ENCODE measurements around the gene NUDT3. TPM values are rescaled to one million over a fixed set of nuclear protein-coding genes. Genes with fewer than 3 reads are reported as not detected.
A peak's percentile ranks its signal among the peaks of the same experiment; 100 is the strongest.

Gene NUDT3
- total and polyA plus RNA-seq, 9 of the 15 experiments (the other 6 are each of a cell fraction or from before 2014, with no cell fraction given) = 5.4 to 81.2 (median 56.4) TPM

- TF ChIP-seq, protein P1, sequence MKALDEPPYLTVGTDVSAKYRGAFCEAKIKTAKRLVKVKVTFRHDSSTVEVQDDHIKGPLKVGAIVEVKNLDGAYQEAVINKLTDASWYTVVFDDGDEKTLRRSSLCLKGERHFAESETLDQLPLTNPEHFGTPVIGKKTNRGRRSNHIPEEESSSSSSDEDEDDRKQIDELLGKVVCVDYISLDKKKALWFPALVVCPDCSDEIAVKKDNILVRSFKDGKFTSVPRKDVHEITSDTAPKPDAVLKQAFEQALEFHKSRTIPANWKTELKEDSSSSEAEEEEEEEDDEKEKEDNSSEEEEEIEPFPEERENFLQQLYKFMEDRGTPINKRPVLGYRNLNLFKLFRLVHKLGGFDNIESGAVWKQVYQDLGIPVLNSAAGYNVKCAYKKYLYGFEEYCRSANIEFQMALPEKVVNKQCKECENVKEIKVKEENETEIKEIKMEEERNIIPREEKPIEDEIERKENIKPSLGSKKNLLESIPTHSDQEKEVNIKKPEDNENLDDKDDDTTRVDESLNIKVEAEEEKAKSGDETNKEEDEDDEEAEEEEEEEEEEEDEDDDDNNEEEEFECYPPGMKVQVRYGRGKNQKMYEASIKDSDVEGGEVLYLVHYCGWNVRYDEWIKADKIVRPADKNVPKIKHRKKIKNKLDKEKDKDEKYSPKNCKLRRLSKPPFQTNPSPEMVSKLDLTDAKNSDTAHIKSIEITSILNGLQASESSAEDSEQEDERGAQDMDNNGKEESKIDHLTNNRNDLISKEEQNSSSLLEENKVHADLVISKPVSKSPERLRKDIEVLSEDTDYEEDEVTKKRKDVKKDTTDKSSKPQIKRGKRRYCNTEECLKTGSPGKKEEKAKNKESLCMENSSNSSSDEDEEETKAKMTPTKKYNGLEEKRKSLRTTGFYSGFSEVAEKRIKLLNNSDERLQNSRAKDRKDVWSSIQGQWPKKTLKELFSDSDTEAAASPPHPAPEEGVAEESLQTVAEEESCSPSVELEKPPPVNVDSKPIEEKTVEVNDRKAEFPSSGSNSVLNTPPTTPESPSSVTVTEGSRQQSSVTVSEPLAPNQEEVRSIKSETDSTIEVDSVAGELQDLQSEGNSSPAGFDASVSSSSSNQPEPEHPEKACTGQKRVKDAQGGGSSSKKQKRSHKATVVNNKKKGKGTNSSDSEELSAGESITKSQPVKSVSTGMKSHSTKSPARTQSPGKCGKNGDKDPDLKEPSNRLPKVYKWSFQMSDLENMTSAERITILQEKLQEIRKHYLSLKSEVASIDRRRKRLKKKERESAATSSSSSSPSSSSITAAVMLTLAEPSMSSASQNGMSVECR (CRISPR knock-in tag; IDR thresholded peaks at IDR 0.05) = peak; percentile 97
- TF ChIP-seq NR2F6 (CRISPR knock-in tag; IDR thresholded peaks at IDR 0.05) (no peak), FOXK1 (CRISPR knock-in tag; IDR thresholded peaks at IDR 0.05; ENCODE audit: borderline replicate concordance) (peak; percentile 95; the same call in 1 of the 2 replicates), E2F5 (CRISPR knock-in tag; IDR thresholded peaks at IDR 0.05) (peak; percentile 98), ZNF134 (CRISPR knock-in tag; conservative IDR thresholded peaks at IDR 0.05) (no peak), ZNF197 (CRISPR knock-in tag; IDR thresholded peaks at IDR 0.05; ENCODE audit: low read depth) (no peak), ZBTB17 (CRISPR knock-in tag; IDR thresholded peaks at IDR 0.05) (0 out of 2 replicates have a peak, but pooled peaks have one; percentile 36), HNRNPK (IDR thresholded peaks at IDR 0.05; ENCODE audit: low read depth, low read length, poor library complexity, severe bottlenecking) (peak; percentile 90), ELF2 (CRISPR knock-in tag; IDR thresholded peaks at IDR 0.05) (peak; percentile 67; the same call in 1 of the 2 replicates), ELF4 (CRISPR knock-in tag; IDR thresholded peaks at IDR 0.05) (0 out of 2 replicates have a peak, but pooled peaks have one; percentile 32), ZNF184 (CRISPR knock-in tag; IDR thresholded peaks at IDR 0.05) (no peak), CBX1 (IDR thresholded peaks at IDR 0.05; ENCODE audit: low read depth) (peak; percentile 85; the same call in 1 of the 2 replicates), ZBED1 (IDR thresholded peaks at IDR 0.05) (0 out of 2 replicates have a peak, but pooled peaks have one; percentile 41), CHD4 (IDR thresholded peaks at IDR 0.05; ENCODE audit: insufficient read depth, insufficient replicate concordance, low read depth, low read length, poor library complexity, severe bottlenecking) (no peak), LARP7 (IDR thresholded peaks at IDR 0.05) (no peak), ZNF316 (IDR thresholded peaks at IDR 0.05) (no peak), TEAD4 (IDR thresholded peaks at IDR 0.05; ENCODE audit: low read length) (peak; percentile 51), TEAD4 (CRISPR knock-in tag; IDR thresholded peaks at IDR 0.05; ENCODE audit: borderline replicate concordance) (peak; percentile 98)
- TF ChIP-seq, protein P2, sequence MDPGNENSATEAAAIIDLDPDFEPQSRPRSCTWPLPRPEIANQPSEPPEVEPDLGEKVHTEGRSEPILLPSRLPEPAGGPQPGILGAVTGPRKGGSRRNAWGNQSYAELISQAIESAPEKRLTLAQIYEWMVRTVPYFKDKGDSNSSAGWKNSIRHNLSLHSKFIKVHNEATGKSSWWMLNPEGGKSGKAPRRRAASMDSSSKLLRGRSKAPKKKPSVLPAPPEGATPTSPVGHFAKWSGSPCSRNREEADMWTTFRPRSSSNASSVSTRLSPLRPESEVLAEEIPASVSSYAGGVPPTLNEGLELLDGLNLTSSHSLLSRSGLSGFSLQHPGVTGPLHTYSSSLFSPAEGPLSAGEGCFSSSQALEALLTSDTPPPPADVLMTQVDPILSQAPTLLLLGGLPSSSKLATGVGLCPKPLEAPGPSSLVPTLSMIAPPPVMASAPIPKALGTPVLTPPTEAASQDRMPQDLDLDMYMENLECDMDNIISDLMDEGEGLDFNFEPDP (CRISPR knock-in tag; IDR thresholded peaks at IDR 0.05) = no peak
- TF ChIP-seq, protein P3, sequence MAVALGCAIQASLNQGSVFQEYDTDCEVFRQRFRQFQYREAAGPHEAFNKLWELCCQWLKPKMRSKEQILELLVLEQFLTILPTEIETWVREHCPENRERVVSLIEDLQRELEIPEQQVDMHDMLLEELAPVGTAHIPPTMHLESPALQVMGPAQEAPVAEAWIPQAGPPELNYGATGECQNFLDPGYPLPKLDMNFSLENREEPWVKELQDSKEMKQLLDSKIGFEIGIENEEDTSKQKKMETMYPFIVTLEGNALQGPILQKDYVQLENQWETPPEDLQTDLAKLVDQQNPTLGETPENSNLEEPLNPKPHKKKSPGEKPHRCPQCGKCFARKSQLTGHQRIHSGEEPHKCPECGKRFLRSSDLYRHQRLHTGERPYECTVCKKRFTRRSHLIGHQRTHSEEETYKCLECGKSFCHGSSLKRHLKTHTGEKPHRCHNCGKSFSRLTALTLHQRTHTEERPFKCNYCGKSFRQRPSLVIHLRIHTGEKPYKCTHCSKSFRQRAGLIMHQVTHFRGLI (CRISPR knock-in tag; IDR thresholded peaks at IDR 0.05) = no peak
These were observed 154.5 kb downstream of the NUDT3 start (continued) for GRCh38 chr6:34237722-34238584.
